ENCODE measurements around the gene GAST. TPM values are rescaled to one million over a fixed set of nuclear protein-coding genes. Genes with fewer than 3 reads are reported as not detected.

Gene GAST
- total and polyA plus RNA-seq, 2 experiments from 2014 or later = not detected

DNA sequence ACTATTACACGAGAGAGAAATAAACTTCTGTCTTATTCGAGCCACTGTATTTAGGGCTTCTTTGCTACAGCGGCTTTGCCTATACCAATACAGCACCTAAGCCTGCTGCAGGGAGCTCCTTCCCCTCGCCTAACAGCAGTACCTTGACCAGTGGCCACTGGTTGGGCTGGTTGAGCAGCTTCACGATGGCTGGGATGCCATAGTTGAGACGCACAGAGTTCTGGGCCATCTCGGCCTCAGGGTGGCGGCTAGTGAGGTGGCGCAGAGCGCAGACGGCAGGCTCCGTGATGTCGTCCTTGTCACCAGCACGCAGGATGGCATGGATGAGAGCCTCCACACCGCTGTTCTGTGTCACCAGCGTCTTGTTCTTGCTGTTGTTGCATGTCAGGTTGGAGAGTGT lies 50.7 kb downstream of the GAST start (continued):
- TF ChIP-seq, protein P1, sequence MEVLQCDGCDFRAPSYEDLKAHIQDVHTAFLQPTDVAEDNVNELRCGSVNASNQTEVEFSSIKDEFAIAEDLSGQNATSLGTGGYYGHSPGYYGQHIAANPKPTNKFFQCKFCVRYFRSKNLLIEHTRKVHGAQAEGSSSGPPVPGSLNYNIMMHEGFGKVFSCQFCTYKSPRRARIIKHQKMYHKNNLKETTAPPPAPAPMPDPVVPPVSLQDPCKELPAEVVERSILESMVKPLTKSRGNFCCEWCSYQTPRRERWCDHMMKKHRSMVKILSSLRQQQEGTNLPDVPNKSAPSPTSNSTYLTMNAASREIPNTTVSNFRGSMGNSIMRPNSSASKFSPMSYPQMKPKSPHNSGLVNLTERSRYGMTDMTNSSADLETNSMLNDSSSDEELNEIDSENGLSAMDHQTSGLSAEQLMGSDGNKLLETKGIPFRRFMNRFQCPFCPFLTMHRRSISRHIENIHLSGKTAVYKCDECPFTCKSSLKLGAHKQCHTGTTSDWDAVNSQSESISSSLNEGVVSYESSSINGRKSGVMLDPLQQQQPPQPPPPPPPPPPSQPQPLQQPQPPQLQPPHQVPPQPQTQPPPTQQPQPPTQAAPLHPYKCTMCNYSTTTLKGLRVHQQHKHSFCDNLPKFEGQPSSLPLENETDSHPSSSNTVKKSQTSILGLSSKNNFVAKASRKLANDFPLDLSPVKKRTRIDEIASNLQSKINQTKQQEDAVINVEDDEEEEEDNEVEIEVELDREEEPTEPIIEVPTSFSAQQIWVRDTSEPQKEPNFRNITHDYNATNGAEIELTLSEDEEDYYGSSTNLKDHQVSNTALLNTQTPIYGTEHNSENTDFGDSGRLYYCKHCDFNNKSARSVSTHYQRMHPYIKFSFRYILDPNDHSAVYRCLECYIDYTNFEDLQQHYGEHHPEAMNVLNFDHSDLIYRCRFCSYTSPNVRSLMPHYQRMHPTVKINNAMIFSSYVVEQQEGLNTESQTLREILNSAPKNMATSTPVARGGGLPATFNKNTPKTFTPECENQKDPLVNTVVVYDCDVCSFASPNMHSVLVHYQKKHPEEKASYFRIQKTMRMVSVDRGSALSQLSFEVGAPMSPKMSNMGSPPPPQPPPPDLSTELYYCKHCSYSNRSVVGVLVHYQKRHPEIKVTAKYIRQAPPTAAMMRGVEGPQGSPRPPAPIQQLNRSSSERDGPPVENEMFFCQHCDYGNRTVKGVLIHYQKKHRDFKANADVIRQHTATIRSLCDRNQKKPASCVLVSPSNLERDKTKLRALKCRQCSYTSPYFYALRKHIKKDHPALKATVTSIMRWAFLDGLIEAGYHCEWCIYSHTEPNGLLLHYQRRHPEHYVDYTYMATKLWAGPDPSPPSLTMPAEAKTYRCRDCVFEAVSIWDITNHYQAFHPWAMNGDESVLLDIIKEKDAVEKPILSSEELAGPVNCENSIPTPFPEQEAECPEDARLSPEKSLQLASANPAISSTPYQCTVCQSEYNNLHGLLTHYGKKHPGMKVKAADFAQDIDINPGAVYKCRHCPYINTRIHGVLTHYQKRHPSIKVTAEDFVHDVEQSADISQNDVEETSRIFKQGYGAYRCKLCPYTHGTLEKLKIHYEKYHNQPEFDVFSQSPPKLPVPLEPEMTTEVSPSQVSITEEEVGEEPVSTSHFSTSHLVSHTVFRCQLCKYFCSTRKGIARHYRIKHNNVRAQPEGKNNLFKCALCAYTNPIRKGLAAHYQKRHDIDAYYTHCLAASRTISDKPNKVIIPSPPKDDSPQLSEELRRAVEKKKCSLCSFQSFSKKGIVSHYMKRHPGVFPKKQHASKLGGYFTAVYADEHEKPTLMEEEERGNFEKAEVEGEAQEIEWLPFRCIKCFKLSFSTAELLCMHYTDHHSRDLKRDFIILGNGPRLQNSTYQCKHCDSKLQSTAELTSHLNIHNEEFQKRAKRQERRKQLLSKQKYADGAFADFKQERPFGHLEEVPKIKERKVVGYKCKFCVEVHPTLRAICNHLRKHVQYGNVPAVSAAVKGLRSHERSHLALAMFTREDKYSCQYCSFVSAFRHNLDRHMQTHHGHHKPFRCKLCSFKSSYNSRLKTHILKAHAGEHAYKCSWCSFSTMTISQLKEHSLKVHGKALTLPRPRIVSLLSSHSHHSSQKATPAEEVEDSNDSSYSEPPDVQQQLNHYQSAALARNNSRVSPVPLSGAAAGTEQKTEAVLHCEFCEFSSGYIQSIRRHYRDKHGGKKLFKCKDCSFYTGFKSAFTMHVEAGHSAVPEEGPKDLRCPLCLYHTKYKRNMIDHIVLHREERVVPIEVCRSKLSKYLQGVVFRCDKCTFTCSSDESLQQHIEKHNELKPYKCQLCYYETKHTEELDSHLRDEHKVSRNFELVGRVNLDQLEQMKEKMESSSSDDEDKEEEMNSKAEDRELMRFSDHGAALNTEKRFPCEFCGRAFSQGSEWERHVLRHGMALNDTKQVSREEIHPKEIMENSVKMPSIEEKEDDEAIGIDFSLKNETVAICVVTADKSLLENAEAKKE (CRISPR knock-in tag; IDR thresholded peaks at IDR 0.05) = no peak

DNA sequence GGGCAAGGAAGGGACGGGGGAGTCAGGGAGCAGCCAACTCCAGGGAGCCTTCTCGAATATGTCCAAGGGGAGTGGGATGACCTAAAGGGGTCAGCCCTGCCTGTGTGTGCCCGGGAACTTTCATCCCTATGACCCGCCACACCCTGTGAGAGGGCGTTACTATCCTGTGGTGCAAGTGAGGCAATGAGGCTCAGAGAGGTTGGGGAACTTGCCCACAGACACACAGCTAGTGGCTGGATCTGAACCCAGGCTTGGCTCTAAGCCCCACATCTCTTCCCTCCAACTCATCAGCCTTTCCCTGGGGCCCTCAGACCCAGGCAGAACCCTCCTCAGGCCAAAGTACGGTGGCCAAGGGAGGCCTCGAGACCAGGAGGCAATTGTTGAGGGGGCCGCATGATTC lies 51.2 kb downstream of the GAST start:
- no peaks in the 10 kb centered on the region for H3K9me2 ChIP-seq (ENCODE audit: insufficient read depth)
- H3K9me3 Mint-ChIP-seq = no peaks in the 10 kb centered on the region
- no peak for ATAC-seq
- no peaks in the 10 kb centered on the region for H3K79me2 ChIP-seq (replicated peaks; ENCODE audit: insufficient read depth)
- H3F3A ChIP-seq (replicated peaks; ENCODE audit: low read depth) = 0 out of 2 replicates have a peak, but pooled peaks cover 2% of the 10 kb centered on the region
- no peak overlapping the region for H3K27ac ChIP-seq (ENCODE audit: low read depth)
- H3K36me3 Mint-ChIP-seq (ENCODE audit: low read depth) = peaks cover 97% of the 10 kb centered on the region
- no peaks in the 10 kb centered on the region for H3K27me3 ChIP-seq (ENCODE audit: insufficient read depth)
- no peak overlapping the region for H2AFZ ChIP-seq
- H3K4me1 Mint-ChIP-seq = no peaks in the 10 kb centered on the region
- H3K4me1 ChIP-seq (ENCODE audit: insufficient read depth) = no peaks in the 10 kb centered on the region
- H3K36me3 ChIP-seq (ENCODE audit: insufficient read depth) = peaks cover 27% of the 10 kb centered on the region
- 0 out of 2 replicates have a peak, but pooled peaks cover 3% of the 10 kb centered on the region for H4K20me1 ChIP-seq (replicated peaks; ENCODE audit: insufficient read depth)
- no peak overlapping the region for H3K4me3 ChIP-seq
- no peak overlapping the region for H3K4me2 ChIP-seq
- no peak overlapping the region for H3K27ac Mint-ChIP-seq
- DNase-seq (ENCODE audit: low spot score) = no peak
- no peak overlapping the region for H3K4me3 Mint-ChIP-seq
- H3K27me3 Mint-ChIP-seq (ENCODE audit: insufficient read depth, low read depth, poor library complexity) = no peaks in the 10 kb centered on the region
- TF ChIP-seq NANOG (IDR thresholded peaks at IDR 0.05; ENCODE audit: borderline replicate concordance) (no peak), POLR2AphosphoS5 (IDR thresholded peaks at IDR 0.05; ENCODE audit: low read depth) (no peak), STAT1 (IDR thresholded peaks at IDR 0.05; ENCODE audit: unreplicated experiment) (no peak), EZH2 (IDR thresholded peaks at IDR 0.05; ENCODE audit: low read depth, unreplicated experiment) (no peak)
- TF ChIP-seq, protein P2, sequence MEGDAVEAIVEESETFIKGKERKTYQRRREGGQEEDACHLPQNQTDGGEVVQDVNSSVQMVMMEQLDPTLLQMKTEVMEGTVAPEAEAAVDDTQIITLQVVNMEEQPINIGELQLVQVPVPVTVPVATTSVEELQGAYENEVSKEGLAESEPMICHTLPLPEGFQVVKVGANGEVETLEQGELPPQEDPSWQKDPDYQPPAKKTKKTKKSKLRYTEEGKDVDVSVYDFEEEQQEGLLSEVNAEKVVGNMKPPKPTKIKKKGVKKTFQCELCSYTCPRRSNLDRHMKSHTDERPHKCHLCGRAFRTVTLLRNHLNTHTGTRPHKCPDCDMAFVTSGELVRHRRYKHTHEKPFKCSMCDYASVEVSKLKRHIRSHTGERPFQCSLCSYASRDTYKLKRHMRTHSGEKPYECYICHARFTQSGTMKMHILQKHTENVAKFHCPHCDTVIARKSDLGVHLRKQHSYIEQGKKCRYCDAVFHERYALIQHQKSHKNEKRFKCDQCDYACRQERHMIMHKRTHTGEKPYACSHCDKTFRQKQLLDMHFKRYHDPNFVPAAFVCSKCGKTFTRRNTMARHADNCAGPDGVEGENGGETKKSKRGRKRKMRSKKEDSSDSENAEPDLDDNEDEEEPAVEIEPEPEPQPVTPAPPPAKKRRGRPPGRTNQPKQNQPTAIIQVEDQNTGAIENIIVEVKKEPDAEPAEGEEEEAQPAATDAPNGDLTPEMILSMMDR (conservative IDR thresholded peaks at IDR 0.05; ENCODE audit: low read depth in 2 of 2) = no peak
- TF ChIP-seq, protein P1 (CRISPR knock-in tag; IDR thresholded peaks at IDR 0.05) = no peak
- TF ChIP-seq, protein P3, sequence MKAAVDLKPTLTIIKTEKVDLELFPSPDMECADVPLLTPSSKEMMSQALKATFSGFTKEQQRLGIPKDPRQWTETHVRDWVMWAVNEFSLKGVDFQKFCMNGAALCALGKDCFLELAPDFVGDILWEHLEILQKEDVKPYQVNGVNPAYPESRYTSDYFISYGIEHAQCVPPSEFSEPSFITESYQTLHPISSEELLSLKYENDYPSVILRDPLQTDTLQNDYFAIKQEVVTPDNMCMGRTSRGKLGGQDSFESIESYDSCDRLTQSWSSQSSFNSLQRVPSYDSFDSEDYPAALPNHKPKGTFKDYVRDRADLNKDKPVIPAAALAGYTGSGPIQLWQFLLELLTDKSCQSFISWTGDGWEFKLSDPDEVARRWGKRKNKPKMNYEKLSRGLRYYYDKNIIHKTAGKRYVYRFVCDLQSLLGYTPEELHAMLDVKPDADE (IDR thresholded peaks at IDR 0.05) = no peak

Data from GM23338 (cell line).